ENCODE measurements around the gene NCOA4. TPM values are rescaled to one million over a fixed set of nuclear protein-coding genes. Genes with fewer than 3 reads are reported as not detected.

NCOA4 gene
- total RNA-seq, result 101 and 109 TPM in 2 replicates

GRCh38 chr10:46030091-46030937, at the start of gene NCOA4:
TSS of gene NCOA4 (minus strand) at chr10:46030623. CDS start at chr10:46016680, 13,943 bp downstream.

GRCh38 chr10:46046261-46046660, 15.8 kb upstream of the NCOA4 start, which contains the start of gene MSMB:
TSS of gene MSMB (minus strand) at chr10:46046269. CDS start at chr10:46046237, 32 bp downstream.

GRCh38 chr10:45972106-45972812, 58.2 kb downstream of the NCOA4 start, which contains the start of gene TIMM23:
TSS of gene TIMM23 (plus strand) at chr10:45972489. CDS start at chr10:45972625, 136 bp downstream.

Other genes with a start within 250 kb of the NCOA4 start
- 1.6 and 2.7 TPM in 2 replicates for gene AGAP4, start 183.1 kb downstream of the NCOA4 start, total RNA-seq
- 58.7 and 83.0 TPM in 2 replicates for gene TIMM23, start 58.1 kb downstream of the NCOA4 start, total RNA-seq
- gene MSMB, start 15.6 kb upstream of the NCOA4 start, total RNA-seq, result not detected in 2 replicates

All from pericardium fibroblast (primary cell).